ENCODE results near the gene USP36. TPM values are rescaled to one million over a fixed set of nuclear protein-coding genes. Genes with fewer than 3 reads are reported as not detected.
A peak's percentile ranks its signal among the peaks of the same experiment; 100 is the strongest.

The USP36 gene
- total RNA-seq, 1 experiment from 2014 or later: 29.6 TPM

DNA sequence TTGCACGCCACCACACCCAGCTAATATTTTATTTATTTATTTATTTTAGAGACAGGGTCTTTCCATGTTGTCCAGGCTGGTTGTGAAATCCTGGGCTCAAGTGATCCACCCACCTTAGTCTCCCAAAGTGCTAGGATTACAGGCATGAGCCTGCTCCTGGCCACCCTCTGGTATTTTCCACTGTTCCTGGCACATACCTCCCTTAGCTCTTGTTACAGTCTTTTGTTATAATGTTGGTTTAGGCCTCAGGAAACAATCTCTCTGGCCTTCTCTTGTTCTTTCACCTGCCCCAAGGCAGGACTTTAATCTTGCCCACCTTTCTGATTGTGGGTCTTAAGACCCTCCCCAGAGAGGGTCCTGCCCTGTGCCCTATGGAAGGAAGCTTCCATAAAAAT is 55.0 kb downstream of the USP36 start:
- no peak overlapping the region for H3K4me2 ChIP-seq (ENCODE audit: low read depth, low read length, poor library complexity, severe bottlenecking)
- no peaks in the 10 kb centered on the region for H3K27me3 ChIP-seq (ENCODE audit: low read length)
- no peak overlapping the region for H3K4me3 ChIP-seq (ENCODE audit: low read length)
- no peaks in the 10 kb centered on the region for H3K9me2 ChIP-seq (replicated peaks; ENCODE audit: insufficient read depth, low read length)
- H3K4me1 ChIP-seq (ENCODE audit: low read length): peaks cover 12% of the 10 kb centered on the region
- no peak overlapping the region for H2AFZ ChIP-seq (ENCODE audit: low read length)
- H3K79me2 ChIP-seq (ENCODE audit: low read length): no peaks in the 10 kb centered on the region
- H3K36me3 ChIP-seq (ENCODE audit: insufficient read depth, low read length): no peaks in the 10 kb centered on the region
- no peak overlapping the region for H3K9ac ChIP-seq (ENCODE audit: low read length)
- H4K20me1 ChIP-seq (ENCODE audit: insufficient read depth, low read depth, low read length): 0 out of 2 replicates have a peak, but pooled peaks cover 2% of the 10 kb centered on the region
- no peaks in the 10 kb centered on the region for H3K9me3 ChIP-seq (ENCODE audit: low read length)
- no peak overlapping the region for H3K27ac ChIP-seq (ENCODE audit: low read length)
- DNase-seq: no peak

DNA sequence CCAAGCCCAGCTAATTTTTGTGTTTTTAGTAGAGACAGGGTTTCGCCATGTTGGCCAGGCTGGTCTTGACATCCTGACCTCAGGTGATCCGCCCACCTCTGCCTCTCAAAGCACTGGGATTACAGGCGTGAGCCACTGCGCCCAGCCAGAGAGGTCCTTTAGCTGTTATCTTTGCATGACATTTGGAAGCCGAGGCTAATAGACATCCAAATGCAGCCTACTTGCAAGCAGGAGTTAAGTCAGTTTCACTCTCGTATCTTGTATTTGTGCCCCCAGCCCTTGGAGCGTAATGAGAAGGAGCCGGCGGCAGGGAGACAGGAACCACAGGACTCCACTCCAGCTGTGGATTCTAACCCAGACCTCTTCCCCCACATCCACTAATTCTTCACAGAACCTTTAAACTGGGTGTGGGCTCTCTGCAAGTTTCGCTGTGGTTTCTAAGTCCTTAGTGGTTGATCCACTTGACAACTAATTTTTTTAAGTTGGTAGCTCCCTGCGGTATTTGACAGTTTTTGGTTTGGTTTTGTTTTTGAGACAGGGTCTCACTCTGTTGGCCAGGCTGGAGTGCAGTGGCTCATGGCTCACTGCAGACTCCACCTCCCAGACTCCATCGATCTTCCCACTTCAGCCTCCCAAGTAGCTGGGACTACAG is 55.5 kb downstream of the USP36 start:
- no peaks in the 10 kb centered on the region for H4K20me1 ChIP-seq (ENCODE audit: insufficient read depth, low read depth, low read length)
- no peaks in the 10 kb centered on the region for H3K9me3 ChIP-seq (ENCODE audit: low read length)
- no peaks in the 10 kb centered on the region for H3K9me2 ChIP-seq (replicated peaks; ENCODE audit: insufficient read depth, low read length)
- H3K27ac ChIP-seq (ENCODE audit: low read length): no peak overlapping the region
- DNase-seq: no peak
- no peak overlapping the region for H3K4me2 ChIP-seq (ENCODE audit: low read depth, low read length, poor library complexity, severe bottlenecking)
- H3K27me3 ChIP-seq (ENCODE audit: low read length): no peaks in the 10 kb centered on the region
- H3K36me3 ChIP-seq (ENCODE audit: insufficient read depth, low read length): no peaks in the 10 kb centered on the region
- no peak overlapping the region for H3K9ac ChIP-seq (ENCODE audit: low read length)
- no peak overlapping the region for H3K4me3 ChIP-seq (ENCODE audit: low read length)
- peaks cover 12% of the 10 kb centered on the region for H3K4me1 ChIP-seq (ENCODE audit: low read length)
- H2AFZ ChIP-seq (ENCODE audit: low read length): no peak overlapping the region
- no peaks in the 10 kb centered on the region for H3K79me2 ChIP-seq (ENCODE audit: low read length)

DNA sequence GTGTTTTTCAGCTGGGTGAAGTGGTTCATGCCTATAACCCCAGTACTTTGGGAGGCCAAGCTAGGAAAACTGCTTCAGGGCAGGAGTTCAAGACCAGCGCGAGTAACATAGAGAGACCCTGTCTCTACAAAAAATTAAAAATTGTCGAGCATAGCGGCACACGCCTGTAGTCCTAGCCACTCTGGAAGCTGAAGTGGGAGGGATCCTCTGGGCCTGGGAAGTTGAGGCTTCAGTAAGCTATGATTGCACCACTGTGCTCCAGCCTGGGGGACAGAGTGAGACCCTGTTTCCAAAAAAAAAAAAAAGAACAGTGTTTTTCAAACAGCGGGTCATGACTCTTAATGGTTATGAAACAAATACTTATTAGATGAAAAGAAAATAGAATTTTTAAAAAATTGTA is 56.3 kb downstream of the USP36 start:
- H2AFZ ChIP-seq (ENCODE audit: low read length): no peak overlapping the region
- DNase-seq: no peak
- no peak overlapping the region for H3K4me2 ChIP-seq (ENCODE audit: low read depth, low read length, poor library complexity, severe bottlenecking)
- no peak overlapping the region for H3K27ac ChIP-seq (ENCODE audit: low read length)
- peaks cover 14% of the 10 kb centered on the region for H3K4me1 ChIP-seq (ENCODE audit: low read length)
- H3K9me3 ChIP-seq (ENCODE audit: low read length): no peaks in the 10 kb centered on the region
- H3K36me3 ChIP-seq (ENCODE audit: insufficient read depth, low read length): no peaks in the 10 kb centered on the region
- H4K20me1 ChIP-seq (ENCODE audit: insufficient read depth, low read depth, low read length): no peaks in the 10 kb centered on the region
- H3K79me2 ChIP-seq (ENCODE audit: low read length): no peaks in the 10 kb centered on the region
- no peak overlapping the region for H3K9ac ChIP-seq (ENCODE audit: low read length)
- H3K9me2 ChIP-seq (replicated peaks; ENCODE audit: insufficient read depth, low read length): no peaks in the 10 kb centered on the region
- H3K4me3 ChIP-seq (ENCODE audit: low read length): no peak overlapping the region
- no peaks in the 10 kb centered on the region for H3K27me3 ChIP-seq (ENCODE audit: low read length)

DNA sequence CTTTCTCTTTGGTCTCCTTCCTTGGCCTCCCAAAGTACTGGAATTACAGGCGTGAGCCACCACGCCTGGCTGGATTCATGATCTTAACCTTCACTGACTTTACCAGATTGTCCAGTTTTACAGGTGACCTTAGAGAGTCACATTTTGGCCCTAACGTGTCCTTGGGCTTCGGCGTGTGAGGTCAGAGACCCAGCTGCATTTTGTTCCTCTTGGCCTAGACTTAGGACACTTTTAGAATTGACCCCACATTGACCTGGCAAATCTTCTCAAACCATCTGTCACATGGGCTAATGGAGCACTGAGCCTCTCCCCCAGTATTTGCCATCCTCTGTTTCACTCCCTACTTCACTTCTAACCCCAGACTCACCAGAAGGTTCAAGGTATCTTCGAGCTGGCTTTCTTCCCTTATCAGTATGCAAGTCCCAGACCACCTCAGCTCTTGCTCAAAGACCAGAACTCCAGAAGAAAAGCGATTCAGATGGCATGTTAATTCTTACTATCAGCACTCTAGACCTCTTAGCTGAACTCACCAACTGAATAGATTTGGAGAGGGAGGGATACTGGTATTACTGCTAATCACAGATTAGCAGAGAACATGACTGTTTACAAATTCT is 56.8 kb downstream of the USP36 start:
- Histone ChIP-seq H3K9me2 (replicated peaks; ENCODE audit: insufficient read depth, low read length) (no peaks in the 10 kb centered on the region), H3K27me3 (ENCODE audit: low read length) (no peaks in the 10 kb centered on the region), H3K4me2 (ENCODE audit: low read depth, low read length, poor library complexity, severe bottlenecking) (no peak overlapping the region), H3K4me3 (ENCODE audit: low read length) (no peak overlapping the region), H3K9me3 (ENCODE audit: low read length) (no peaks in the 10 kb centered on the region), H3K9ac (ENCODE audit: low read length) (no peak overlapping the region), H3K27ac (ENCODE audit: low read length) (no peak overlapping the region), H3K4me1 (ENCODE audit: low read length) (peaks cover 15% of the 10 kb centered on the region), H3K36me3 (ENCODE audit: insufficient read depth, low read length) (no peaks in the 10 kb centered on the region), H4K20me1 (ENCODE audit: insufficient read depth, low read depth, low read length) (no peaks in the 10 kb centered on the region), H3K79me2 (ENCODE audit: low read length) (no peaks in the 10 kb centered on the region), H2AFZ (ENCODE audit: low read length) (no peak overlapping the region)
- peak; percentile 41 for DNase-seq

DNA sequence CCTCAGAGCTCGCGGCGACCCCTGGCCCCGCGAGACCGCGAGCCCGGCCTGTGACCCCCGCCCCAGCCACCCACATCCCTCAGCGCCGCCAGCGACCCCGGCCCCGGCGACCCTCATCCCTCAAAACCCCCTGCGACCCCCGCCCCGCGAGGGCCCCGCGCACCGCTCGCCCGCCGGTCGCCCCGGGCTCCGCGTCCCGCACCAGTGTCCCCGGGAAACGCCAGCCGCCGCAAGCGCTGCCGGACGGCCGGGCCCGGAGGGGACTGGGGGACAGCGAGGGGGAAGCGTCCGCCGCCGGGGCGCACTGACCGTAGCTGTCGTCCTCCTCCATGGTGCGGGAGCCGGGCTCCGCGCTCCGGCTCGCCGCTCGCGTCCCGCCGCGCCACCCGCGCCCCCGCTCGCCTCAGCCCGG is 58.7 kb downstream of the USP36 start, which contains the start of gene CYTH1:
TSS of gene CYTH1 (minus strand) at position 381 of the 412 bp plus-strand sequence. CDS start at position 331, 50 bp downstream.
- H3K4me1 ChIP-seq (ENCODE audit: low read length): peaks cover 15% of the 10 kb centered on the region
- H3K9me2 ChIP-seq (replicated peaks; ENCODE audit: insufficient read depth, low read length): no peaks in the 10 kb centered on the region
- peak within 1 kb of the TSS; percentile 84 for H3K9ac ChIP-seq (ENCODE audit: low read length)
- no peaks in the 10 kb centered on the region for H3K27me3 ChIP-seq (ENCODE audit: low read length)
- peak; percentile 40 for DNase-seq
- no peak within 1 kb of the TSS for H3K27ac ChIP-seq (ENCODE audit: low read length)
- peak within 1 kb of the TSS; percentile 77 for H3K4me3 ChIP-seq (ENCODE audit: low read length)
- peak within 1 kb of the TSS; percentile 90 for H3K4me2 ChIP-seq (ENCODE audit: low read depth, low read length, poor library complexity, severe bottlenecking)
- H4K20me1 ChIP-seq (ENCODE audit: insufficient read depth, low read depth, low read length): no peaks in the 10 kb centered on the region
- no peaks in the 10 kb centered on the region for H3K36me3 ChIP-seq (ENCODE audit: insufficient read depth, low read length)
- peak within 1 kb of the TSS; percentile 86 for H2AFZ ChIP-seq (ENCODE audit: low read length)
- H3K79me2 ChIP-seq (ENCODE audit: low read length): no peaks in the 10 kb centered on the region
- H3K9me3 ChIP-seq (ENCODE audit: low read length): no peaks in the 10 kb centered on the region

DNA sequence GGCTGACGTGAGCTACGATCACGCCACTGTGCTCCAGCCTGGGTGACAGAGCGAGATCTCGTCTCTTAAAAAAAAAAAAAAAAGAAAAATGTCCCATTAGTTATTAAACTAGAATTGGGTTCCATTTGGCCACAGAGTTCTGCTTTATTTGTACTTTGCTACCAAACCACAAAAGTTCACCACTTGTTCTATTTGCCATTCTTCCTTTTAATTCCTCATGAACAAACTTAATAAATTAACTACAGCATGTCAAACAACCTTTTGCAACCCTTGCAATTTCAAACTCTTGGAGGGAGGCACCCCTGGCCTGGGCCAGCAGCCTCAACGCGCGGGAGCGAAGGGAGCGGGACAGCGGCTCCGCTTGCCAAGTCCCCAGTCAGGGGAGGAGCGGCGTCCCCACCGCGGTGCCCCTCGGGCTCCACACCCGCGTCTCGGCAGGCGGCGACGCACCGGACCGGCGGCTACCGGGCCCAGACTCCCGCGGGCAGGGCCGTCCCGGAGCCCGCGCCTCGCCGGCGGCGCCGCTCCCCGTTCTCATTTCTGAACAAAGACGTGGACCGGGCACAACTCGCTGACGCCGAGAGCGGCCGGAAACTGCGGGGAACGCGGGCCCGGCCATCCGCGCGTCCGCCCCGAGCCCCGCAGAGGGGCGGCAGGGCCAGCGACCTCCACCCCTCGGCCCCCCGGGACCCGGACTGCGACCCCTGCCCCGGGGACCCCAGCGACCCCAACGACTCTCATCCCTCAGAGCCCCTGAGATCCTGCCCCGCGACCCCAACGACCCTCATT is 59.3 kb downstream of the USP36 start:
- H3K79me2 ChIP-seq (ENCODE audit: low read length): no peaks in the 10 kb centered on the region

DNA sequence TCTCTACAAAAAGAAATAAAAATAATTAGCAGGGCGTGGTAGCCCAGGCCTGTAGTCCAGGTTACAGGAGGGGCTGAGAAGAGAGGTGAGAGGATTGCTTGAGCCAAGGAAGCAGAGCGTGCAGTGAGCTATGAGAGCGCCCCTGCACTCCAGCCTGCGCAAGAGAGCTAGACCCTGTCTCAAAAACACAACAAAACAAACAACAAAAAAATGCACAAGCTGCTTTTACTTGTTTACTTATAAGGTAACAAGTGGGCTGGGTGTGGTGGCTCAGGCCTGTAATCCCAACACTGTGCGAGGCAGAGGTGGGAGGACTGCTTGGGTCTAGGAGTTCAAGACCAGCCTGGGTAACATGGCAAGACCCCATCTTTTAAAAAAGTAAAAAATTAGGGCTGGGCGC is 60.3 kb downstream of the USP36 start:
- Histone ChIP-seq H4K20me1 (ENCODE audit: insufficient read depth, low read depth, low read length) (no peaks in the 10 kb centered on the region), H2AFZ (ENCODE audit: low read length) (no peak overlapping the region), H3K4me3 (ENCODE audit: low read length) (no peak overlapping the region), H3K79me2 (ENCODE audit: low read length) (no peaks in the 10 kb centered on the region), H3K9ac (ENCODE audit: low read length) (no peak overlapping the region), H3K4me1 (ENCODE audit: low read length) (peaks cover 24% of the 10 kb centered on the region), H3K36me3 (ENCODE audit: insufficient read depth, low read length) (no peaks in the 10 kb centered on the region), H3K27ac (ENCODE audit: low read length) (no peak overlapping the region), H3K27me3 (ENCODE audit: low read length) (no peaks in the 10 kb centered on the region), H3K9me3 (ENCODE audit: low read length) (no peaks in the 10 kb centered on the region), H3K4me2 (ENCODE audit: low read depth, low read length, poor library complexity, severe bottlenecking) (no peak overlapping the region), H3K9me2 (replicated peaks; ENCODE audit: insufficient read depth, low read length) (no peaks in the 10 kb centered on the region)
- no peak for DNase-seq

More for the DNA sequence above, 59.3 kb downstream of the USP36 start:
- no peak overlapping the region for H3K27ac ChIP-seq (ENCODE audit: low read length)
- peak overlapping the region; percentile 77 for H3K4me3 ChIP-seq (ENCODE audit: low read length)
- peak overlapping the region; percentile 90 for H3K4me2 ChIP-seq (ENCODE audit: low read depth, low read length, poor library complexity, severe bottlenecking)
- DNase-seq: peak; percentile 56
- H2AFZ ChIP-seq (ENCODE audit: low read length): peak overlapping the region; percentile 86
- H3K4me1 ChIP-seq (ENCODE audit: low read length): peaks cover 15% of the 10 kb centered on the region
- H3K9me3 ChIP-seq (ENCODE audit: low read length): no peaks in the 10 kb centered on the region
- H3K36me3 ChIP-seq (ENCODE audit: insufficient read depth, low read length): no peaks in the 10 kb centered on the region
- H3K27me3 ChIP-seq (ENCODE audit: low read length): no peaks in the 10 kb centered on the region
- H3K9ac ChIP-seq (ENCODE audit: low read length): peak overlapping the region; percentile 84
- H3K9me2 ChIP-seq (replicated peaks; ENCODE audit: insufficient read depth, low read length): no peaks in the 10 kb centered on the region
- no peaks in the 10 kb centered on the region for H4K20me1 ChIP-seq (ENCODE audit: insufficient read depth, low read depth, low read length)

DNA sequence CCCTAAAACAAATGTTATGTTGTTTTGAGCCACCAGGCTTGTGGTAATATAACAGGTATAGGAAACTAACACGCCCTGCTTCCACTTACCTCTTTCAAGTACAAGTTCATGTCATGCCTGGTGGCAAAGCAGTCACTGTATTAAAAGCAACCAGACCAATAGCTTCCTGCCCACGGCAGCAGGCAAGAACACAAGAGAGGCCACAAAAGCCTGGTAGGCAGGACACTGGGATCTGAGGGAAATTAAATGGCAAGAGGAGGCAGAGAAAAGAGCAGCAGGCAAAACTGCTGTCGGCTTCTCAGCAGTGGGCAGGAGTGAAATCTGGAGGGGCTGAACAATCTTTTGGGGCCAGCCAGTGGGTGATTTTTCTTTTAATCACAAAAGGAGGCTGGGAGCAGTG is 60.8 kb downstream of the USP36 start:
- H3K4me3 ChIP-seq (ENCODE audit: low read length): no peak overlapping the region
- peaks cover 29% of the 10 kb centered on the region for H3K4me1 ChIP-seq (ENCODE audit: low read length)
- H4K20me1 ChIP-seq (ENCODE audit: insufficient read depth, low read depth, low read length): no peaks in the 10 kb centered on the region
- no peak overlapping the region for H3K4me2 ChIP-seq (ENCODE audit: low read depth, low read length, poor library complexity, severe bottlenecking)
- no peak overlapping the region for H3K27ac ChIP-seq (ENCODE audit: low read length)
- no peaks in the 10 kb centered on the region for H3K27me3 ChIP-seq (ENCODE audit: low read length)
- H3K9me2 ChIP-seq (replicated peaks; ENCODE audit: insufficient read depth, low read length): no peaks in the 10 kb centered on the region
- H3K9ac ChIP-seq (ENCODE audit: low read length): no peak overlapping the region
- no peaks in the 10 kb centered on the region for H3K79me2 ChIP-seq (ENCODE audit: low read length)
- DNase-seq: no peak
- H2AFZ ChIP-seq (ENCODE audit: low read length): no peak overlapping the region
- H3K9me3 ChIP-seq (ENCODE audit: low read length): no peaks in the 10 kb centered on the region
- H3K36me3 ChIP-seq (ENCODE audit: insufficient read depth, low read length): no peaks in the 10 kb centered on the region
